HL-60 (cell line): Measurements from ENCODE around the gene OIT3.

ENCODE experiments used
- GABPA ChIP-seq: IDR thresholded peaks from 2 replicates; pipeline ENCODE4 v1.6.1; 2012; ENCODE audit warnings: low read depth
- POLR2AphosphoS5 ChIP-seq: IDR thresholded peaks from 2 replicates; pipeline ENCODE4 v1.6.1; 2012; ENCODE audit warnings: low read depth

GRCh38 chr10:72951760-72952159 lies 58.2 kb downstream of the OIT3 start:
- TF ChIP-seq POLR2AphosphoS5 (no peak), GABPA (no peak)
